Measurements from ENCODE around the gene LIPE.
A peak's percentile ranks its signal among the peaks of the same experiment; 100 is the strongest.

The LIPE gene

DNA sequence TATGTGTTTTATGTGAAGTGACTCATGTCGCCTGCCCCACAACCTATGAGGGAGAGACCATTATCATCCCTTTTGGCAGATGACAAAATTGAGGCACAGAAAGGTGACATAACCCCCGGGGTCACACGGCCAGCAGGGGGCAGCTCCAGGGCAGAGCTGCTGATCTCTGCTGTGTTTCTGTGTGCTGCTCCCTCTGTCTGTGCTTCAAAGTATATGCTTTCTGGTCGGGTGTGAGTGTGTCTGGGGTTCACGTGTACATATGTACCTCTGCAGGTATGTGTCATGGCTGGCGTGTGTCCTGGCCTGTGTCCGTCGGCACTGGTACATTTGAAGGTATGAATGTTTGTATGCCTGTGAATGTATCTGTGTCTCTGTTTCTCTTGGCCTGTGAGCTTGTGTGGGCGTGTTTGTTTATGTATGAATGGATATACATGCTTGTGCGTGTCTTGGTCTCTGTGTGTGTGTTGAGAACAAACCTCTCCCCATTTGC, 7.1 kb downstream of the LIPE start:
- no peak overlapping the region for H3K4me3 ChIP-seq (ENCODE audit: low read depth, low read length)
- no peak for DNase-seq (ENCODE audit: low read depth)

GRCh38 chr19:42419309-42419708, 7.9 kb downstream of the LIPE start:
- H3K4me3 ChIP-seq (ENCODE audit: low read depth, low read length), result no peak overlapping the region

GRCh38 chr19:42412661-42413076, 14.5 kb downstream of the LIPE start:
- no peak for DNase-seq (ENCODE audit: low read depth)
- no peak overlapping the region for H3K4me3 ChIP-seq (ENCODE audit: low read depth, low read length)

More at GRCh38 chr19:42419309-42419708, 7.9 kb downstream of the LIPE start:
- no peak for DNase-seq (ENCODE audit: low read depth)

- H3K4me3 ChIP-seq (ENCODE audit: low read depth, low read length), result no peak overlapping the region
- DNase-seq (ENCODE audit: low read depth), result no peak
These were observed 15.0 kb downstream of the LIPE start for GRCh38 chr19:42412227-42412626.

GRCh38 chr19:42411581-42412178, 15.5 kb downstream of the LIPE start:
- H3K4me3 ChIP-seq (ENCODE audit: low read depth, low read length), result no peak overlapping the region
- no peak for DNase-seq (ENCODE audit: low read depth)

DNA sequence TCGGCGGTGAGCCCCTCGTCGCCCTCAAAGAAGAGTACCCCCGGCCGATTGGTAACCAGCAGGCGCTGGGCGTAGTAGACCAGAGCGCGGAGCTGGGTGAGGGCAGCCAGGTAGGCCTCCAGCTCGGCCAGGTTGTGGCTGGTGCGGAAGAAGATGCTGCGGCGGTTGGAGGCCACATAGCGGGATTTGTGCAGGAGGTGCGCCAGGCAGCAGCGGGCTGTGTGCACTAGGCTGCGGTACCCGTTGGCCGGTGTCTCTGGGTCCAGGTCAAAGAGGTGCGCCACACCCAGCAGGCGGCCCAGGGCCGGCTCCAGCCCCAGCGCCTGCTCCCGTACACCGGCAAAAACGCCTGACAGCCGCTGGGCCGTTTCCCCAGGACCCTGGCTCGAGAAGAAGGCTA, 16.8 kb downstream of the LIPE start:
- no peak overlapping the region for H3K4me3 ChIP-seq (ENCODE audit: low read depth, low read length)
- DNase-seq (ENCODE audit: low read depth), result no peak

GRCh38 chr19:42409477-42409876, 17.7 kb downstream of the LIPE start:
- H3K4me3 ChIP-seq (ENCODE audit: low read depth, low read length), result no peak overlapping the region
- DNase-seq (ENCODE audit: low read depth), result no peak

DNA sequence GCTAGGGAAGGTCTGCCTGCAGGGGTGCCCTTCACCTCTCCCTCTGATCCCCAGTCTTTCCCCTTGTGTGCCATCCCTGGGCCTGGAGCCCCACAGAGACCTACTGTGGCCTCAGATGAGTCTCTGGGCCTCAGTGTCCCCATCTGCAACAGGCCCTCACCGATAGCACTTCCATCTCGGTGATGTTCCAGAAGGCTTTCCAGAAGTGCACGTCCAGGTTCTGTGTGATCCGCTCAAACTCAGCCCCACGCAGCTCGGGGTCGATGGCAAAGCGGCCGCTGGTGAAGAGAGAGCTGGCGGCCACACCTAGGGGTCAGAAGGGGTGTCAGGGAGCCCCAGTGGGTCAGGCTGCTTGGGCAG, 19.4 kb downstream of the LIPE start:
- DNase-seq (ENCODE audit: low read depth), result no peak
- H3K4me3 ChIP-seq (ENCODE audit: low read depth, low read length), result no peak overlapping the region

DNA sequence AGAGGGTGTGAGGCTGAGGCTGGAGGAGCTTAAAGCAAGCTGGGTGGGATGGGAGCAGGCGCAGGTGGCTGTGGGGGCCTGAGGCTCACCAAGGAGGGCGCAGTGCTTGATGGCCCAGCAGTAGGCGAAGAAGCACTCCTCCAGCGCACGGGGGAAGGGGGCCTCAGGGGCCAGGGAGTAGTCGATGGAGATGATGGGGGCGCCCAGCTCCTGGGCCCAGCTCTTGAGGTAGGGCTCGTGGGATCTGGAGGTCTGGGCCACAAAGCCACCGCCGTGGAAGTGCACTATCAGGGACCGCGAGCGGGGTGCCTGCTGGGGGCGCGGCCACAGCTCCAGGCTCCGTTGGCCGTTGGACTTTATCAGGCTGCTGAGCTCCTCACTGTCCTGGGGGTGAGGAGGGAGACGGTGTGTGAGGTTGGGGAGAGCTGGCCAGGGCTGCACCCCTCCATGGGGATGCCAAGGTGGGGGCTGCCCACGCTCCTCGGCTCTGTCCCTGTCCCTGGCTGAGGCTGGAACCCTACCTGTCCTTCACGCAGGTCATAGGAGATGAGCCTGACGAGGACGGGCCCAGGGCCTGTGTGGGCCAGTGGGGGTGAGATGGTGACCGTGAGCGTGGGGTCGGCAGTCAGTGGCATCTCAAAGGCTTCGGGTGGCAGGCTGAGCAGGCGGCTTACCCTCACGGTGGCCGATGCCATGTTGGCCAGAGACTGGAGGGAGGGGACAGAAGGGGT, 19.9 kb downstream of the LIPE start:
- DNase-seq (ENCODE audit: low read depth), result no peak
- H3K4me3 ChIP-seq (ENCODE audit: low read depth, low read length), result no peak overlapping the region

DNA sequence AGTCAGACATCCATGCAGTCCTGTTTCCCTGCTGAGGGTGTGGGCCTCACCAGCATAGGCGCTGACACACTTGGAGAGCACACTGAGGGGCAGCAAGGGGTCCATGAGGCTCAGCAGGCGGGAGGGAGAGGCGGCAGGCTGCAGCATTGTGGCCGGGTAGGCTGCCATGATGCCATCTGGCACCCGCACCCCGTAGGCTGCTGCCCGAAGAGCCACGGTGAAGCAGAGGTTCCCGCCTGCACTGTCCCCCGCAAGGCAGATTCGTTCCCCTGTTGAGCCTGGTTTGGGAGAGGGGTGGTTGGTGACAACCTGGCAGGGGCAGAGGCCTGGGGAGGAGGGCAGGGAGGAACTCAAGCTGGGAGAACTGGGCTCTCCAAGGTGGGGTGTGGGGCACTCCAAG, 21.1 kb downstream of the LIPE start:
- no peak for DNase-seq (ENCODE audit: low read depth)
- no peak overlapping the region for H3K4me3 ChIP-seq (ENCODE audit: low read depth, low read length)

- no peak overlapping the region for H3K4me3 ChIP-seq (ENCODE audit: low read depth, low read length)
- DNase-seq (ENCODE audit: low read depth), result no peak
These were observed 23.6 kb downstream of the LIPE start for GRCh38 chr19:42403586-42403985.

GRCh38 chr19:42402376-42403116, 24.6 kb downstream of the LIPE start:
- no peak for DNase-seq (ENCODE audit: low read depth)

DNA sequence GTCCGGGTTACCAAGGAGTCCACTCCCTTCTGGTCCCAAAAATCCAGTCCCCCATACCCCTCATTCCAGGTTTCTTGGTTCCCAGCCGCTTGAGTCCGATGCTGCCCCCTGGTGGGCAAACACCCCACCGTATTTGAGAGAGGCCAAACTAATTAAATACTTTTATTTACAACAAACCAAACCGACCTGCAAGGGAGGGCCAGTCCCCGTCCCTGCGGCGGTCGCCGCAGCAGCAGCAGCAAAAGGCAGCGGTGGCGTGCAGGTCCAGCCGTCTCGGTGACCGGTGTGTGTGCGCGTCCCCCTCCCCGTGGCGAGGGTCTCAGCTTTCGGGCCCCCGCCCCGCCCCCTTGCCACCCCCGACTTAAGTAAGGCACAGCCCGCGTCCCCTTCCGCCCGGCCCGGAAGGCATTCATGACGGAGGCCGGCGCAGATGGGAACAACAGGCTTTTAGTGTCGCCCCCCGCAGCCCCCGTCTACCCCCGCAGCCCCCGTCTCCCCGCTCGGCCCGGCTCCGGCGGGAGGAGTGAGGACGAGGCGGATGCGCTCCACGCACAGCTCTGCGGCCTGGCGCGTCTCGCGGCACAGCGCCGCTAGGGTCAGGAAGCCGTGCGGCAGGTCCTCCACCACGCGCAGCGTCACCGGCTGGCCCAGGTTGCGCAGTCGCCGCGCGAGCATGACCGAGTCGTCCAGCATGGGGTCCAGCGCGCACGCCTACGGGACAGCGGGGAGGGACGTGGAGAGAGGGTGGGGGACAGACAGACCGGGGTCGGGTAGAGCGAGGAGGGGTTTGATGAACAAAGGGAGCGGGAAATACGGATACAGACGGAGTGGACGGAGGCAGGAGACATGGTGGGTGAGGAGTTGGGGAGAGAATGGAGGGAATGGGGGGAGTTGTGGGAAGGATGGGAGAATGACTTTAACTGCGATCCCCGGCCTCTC, 25.6 kb downstream of the LIPE start:
- peak; percentile 35 for DNase-seq (ENCODE audit: low read depth)
- H3K4me3 ChIP-seq (ENCODE audit: low read depth, low read length), result peak overlapping the region; percentile 54

More at GRCh38 chr19:42402376-42403116, 24.6 kb downstream of the LIPE start:
- peak overlapping the region; percentile 54 for H3K4me3 ChIP-seq (ENCODE audit: low read depth, low read length)

GRCh38 chr19:42400404-42400803, 26.8 kb downstream of the LIPE start:
- no peak overlapping the region for H3K4me3 ChIP-seq (ENCODE audit: low read depth, low read length)
- no peak for DNase-seq (ENCODE audit: low read depth)

- no peak for DNase-seq (ENCODE audit: low read depth)
- peak overlapping the region; percentile 67 for H3K4me3 ChIP-seq (ENCODE audit: low read depth, low read length)
These were observed 29.7 kb downstream of the LIPE start for GRCh38 chr19:42397263-42398166.

DNA sequence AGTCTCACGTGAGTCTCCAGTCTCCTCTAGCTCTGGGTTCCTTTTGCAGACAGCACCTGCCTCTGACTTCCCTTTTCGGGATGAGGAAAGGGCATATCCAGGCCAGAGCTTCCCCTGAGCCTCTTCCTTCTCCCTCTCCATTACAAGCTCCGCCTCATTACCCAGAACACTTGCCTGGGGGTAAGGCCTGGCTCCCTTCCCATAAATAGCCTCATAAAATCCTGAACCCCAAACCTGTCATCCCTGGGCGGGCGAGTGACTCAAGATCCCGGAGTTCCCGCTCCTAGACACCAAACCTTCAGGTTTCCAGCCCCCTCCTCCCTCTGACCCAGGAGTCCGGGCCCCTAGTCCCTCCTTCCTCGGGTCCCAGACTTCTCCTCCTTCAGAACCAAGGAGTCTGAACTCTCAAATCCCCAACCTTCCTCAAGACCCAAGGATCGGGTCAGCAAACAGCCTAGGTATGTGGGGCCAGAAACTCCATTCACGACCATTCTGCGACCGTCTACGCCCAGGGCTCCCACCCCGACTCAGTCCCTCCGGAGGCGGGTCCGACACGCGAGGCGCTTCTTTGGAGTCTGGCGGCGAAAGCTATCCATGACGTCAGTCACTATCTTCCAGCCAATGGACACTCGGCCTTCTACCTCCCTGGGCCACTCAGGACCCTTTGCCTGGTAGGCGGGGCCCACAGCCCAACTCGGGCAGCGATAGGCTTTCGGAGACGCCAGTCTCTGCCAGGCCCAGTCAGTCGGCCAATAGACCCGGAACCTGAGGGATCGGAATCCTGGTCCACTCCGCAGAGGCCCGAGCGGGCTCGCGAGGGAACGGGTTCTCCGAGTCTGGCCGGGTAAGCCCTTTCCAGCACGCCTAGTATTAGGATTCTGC, 30.6 kb downstream of the LIPE start:
- peak; percentile 95 for DNase-seq (ENCODE audit: low read depth)
- H3K4me3 ChIP-seq (ENCODE audit: low read depth, low read length), result peak overlapping the region; percentile 67

DNA sequence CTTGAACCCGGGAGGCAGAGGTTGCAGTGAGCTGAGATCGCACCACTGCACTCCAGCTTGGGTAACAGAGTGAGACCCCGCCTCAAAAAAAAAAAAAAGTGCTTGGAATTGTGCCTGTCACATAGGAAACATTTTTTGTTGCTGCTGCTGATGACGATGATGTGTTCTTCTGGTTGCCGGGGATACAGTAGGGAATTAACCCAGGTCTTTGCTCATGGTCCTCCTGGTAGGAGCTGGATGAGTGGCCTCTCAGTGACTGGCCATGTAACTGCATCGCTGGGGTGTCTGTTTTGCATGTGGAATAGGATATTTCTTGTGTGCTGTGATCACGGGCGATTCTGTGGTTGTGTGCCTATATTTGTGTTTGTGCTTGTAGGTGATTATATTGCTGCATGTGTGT, 32.4 kb downstream of the LIPE start:
- no peak for DNase-seq (ENCODE audit: low read depth)
- H3K4me3 ChIP-seq (ENCODE audit: low read depth, low read length), result no peak overlapping the region

DNA sequence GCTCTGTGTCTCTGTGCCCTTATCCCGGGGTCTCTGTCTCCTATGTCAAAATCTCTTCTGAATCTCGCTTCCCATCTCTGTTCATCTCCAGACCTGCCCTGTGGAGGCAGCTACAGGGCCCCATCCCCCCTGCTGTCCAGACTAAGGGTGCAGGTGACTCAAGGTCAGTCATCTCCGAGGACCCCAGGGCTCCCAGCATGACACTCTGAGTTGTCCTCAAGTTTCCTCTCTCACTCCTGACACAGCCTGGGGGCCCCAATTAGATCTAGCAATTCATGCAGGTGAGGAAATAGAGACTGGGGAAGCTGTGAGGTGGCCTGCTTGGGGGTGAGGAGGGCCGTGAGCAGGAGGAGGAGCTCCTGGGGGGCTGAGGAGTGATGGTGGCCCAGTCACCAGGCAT, 35.0 kb downstream of the LIPE start:
- DNase-seq (ENCODE audit: low read depth), result no peak
- H3K4me3 ChIP-seq (ENCODE audit: low read depth, low read length), result no peak overlapping the region
